GM19324 (cell line): Measurements from ENCODE around the gene CAST.

Experiments used
- ATAC-seq: cut with Tn5 transposase; IDR thresholded peaks from one replicate; pipeline ENCODE4 v1.9.1; 2021; ENCODE audit warnings: mild to moderate bottlenecking, moderate library complexity; ENCODE audit not compliant: unreplicated experiment, low FRiP score

CAST gene

GRCh38 chr5:96808868-96809558 is 146.8 kb downstream of the CAST start:
- ATAC-seq = no peak

GRCh38 chr5:96809921-96810320 is 147.7 kb downstream of the CAST start:
- no peak for ATAC-seq

- ATAC-seq = no peak
Observed at GRCh38 chr5:96812851-96813250, 150.7 kb downstream of the CAST start.

GRCh38 chr5:96814041-96814440 is 151.9 kb downstream of the CAST start:
- no peak for ATAC-seq

GRCh38 chr5:96816411-96816939 is 154.3 kb downstream of the CAST start:
- ATAC-seq = peak; percentile 86

- ATAC-seq = peak; percentile 39
Observed at GRCh38 chr5:96816991-96817390, 154.8 kb downstream of the CAST start.

DNA sequence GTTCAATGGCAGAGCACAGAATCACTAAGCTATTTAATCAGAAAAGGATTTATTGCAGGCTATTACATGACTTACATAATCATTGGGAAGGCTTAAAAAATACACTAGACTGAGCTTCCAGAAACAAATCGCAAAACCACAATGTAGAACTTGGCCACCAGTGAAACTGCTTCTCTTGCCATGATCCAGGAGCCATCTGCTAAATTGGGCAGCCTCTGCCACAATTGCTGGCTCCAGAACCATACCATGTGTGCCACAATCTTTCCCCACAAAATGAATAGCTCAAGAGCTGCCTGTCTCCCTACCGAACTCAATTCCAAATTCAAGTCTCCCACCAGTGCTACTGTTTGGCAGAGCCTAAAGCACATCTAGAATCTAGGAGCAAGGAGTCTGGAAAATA is 155.3 kb downstream of the CAST start:
- no peak for ATAC-seq

DNA sequence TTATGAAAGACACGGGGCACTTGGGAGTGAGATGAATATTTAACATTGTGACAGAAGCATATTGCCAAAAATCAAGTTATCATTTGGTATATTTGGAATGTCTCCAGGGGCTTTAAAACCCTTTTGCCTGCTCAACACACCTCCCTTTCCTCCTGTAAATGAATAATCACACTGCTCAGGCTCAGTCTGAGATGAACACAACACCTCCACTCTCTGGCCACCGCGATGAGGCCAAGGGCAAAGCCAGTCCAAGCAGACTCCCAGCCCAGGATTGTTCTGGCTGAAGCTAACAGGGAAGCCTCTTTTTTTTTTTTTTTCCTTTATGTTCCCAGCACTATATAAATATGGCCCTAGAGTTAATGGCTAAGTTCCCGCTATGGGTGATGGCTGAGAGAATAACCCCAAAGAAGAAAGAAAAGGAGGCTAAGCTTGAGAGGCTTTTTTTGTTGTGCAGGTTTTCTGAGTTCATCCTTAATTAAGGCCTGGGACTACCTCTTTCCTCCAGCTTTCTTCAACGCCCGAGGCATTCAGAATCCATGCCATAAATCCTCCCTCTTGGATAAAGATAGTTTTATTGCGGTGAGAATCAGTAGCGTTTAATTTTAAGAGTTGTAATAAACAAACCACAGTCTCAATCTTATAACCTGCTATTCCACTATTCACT is 156.1 kb downstream of the CAST start:
- no peak for ATAC-seq

DNA sequence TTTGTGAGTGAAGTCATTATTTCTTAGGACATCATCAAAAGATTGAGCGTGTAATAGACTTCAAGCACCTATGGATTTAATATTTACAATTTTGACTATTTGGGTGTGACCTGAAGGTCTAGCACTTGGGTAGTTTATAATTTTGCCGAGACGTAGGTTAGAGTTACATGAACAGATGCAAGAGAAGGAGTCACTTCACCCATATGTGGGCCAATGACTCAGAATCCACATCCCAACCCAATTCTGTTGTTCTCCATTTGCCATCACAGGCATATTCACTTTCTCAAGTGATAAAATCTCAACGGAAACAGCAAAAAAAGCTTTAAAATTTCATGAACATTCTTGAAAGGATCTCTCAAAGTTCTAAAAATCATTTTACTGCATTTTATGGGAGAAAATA is 157.6 kb downstream of the CAST start:
- ATAC-seq = no peak

GRCh38 chr5:96821260-96821916 is 159.2 kb downstream of the CAST start:
- ATAC-seq = no peak

- no peak for ATAC-seq
Observed at GRCh38 chr5:96822686-96823459, 160.7 kb downstream of the CAST start.

DNA sequence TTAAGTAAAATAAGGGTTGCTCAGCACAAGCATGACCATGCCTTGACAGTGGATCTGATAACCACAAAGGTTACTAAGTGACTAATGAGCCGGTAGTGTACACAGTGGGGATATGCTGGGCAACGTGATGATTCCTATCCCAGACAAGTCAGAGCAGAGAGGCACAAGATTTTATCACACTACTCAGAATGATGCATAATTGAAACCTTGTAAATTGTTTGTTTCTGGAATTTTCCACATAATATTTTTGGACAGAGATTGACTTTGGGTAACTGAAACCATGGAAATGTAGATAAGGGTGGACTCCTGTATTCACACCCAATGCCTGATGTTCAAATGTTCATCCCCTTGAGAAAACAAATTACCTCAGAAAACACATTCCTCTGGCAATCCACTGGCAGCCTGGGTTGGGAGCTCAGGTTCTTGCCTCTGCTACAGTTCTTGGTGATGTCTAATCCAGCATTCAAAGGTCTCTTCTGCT is 161.8 kb downstream of the CAST start:
- ATAC-seq = peak; percentile 88
